Activated B cell treated with CpG ODN at 0.5 μM for 24 hours (primary cell): Measurements from ENCODE around the gene ZEB2. TPM values are rescaled to one million over a fixed set of nuclear protein-coding genes. Genes with fewer than 3 reads are reported as not detected.
A peak's percentile ranks its signal among the peaks of the same experiment; 100 is the strongest.

Experiments
- ATAC-seq: fragments of 200-7000 bp; cut with Tn5 transposase; one replicate; pipeline ENCODE4 v1.10.0; 2021; ENCODE audit warnings: low read depth, mild to moderate bottlenecking, moderate library complexity
- CTCF ChIA-PET: fragments of 350-600 bp; sonication (Branson Sonifier 250); formaldehyde crosslinking; loops from one replicate; lab custom pipeline; 2021; ENCODE audit warnings: antibody characterized with exemption; lab: Charles Lee
- POLR2A ChIA-PET: fragments of 350-600 bp; sonication (Branson Sonifier 250); formaldehyde crosslinking; loops from one replicate; lab custom pipeline; 2021; ENCODE audit warnings: antibody characterized with exemption; lab: Charles Lee
- DNase-seq: peaks from one replicate; pipeline ENCODE4 v3.0.0; 2022
- H3K27ac Mint-ChIP-seq: one replicate; pipeline ENCODE4 v1.8.0; 2020; ENCODE audit warnings: mixed read lengths
- H3K27me3 Mint-ChIP-seq: one replicate; pipeline ENCODE4 v1.8.0; 2021; ENCODE audit warnings: mixed read lengths
- H3K36me3 Mint-ChIP-seq: one replicate; pipeline ENCODE4 v1.8.0; 2021; ENCODE audit warnings: low read depth, mixed read lengths
- H3K4me1 Mint-ChIP-seq: one replicate; pipeline ENCODE4 v1.8.0; 2021; ENCODE audit warnings: mixed read lengths
- H3K4me3 Mint-ChIP-seq: one replicate; pipeline ENCODE4 v1.8.0; 2020; ENCODE audit warnings: mild to moderate bottlenecking, mixed read lengths
- H3K9me3 Mint-ChIP-seq: one replicate; pipeline ENCODE4 v1.8.0; 2020; ENCODE audit warnings: mixed read lengths
- CTCF ChIP-seq: fragments of 200-600 bp; IDR thresholded peaks from one replicate; pipeline ENCODE4 v1.8.0; 2022; ENCODE audit warnings: antibody characterized with exemption, mild to moderate bottlenecking
- intact Hi-C: fragments of 100-400 bp; cut with micrococcal nuclease; formaldehyde crosslinking; loops from one replicate; pipeline ENCODE4 v1.15.1; 2024
- total RNA-seq: library from RNA; stranded (reverse); gene quantifications from 2 replicates; pipeline ENCODE4 v1.2.3, GENCODE V29; 2022

ZEB2 gene
- total RNA-seq, 1 donor from 2014 or later = 200 TPM

- Mint-ChIP-seq H3K36me3 (peaks cover 60% of the 10 kb centered on the region), H3K9me3 (no peaks in the 10 kb centered on the region), H3K27me3 (no peaks in the 10 kb centered on the region), H3K4me1 (peaks cover 84% of the 10 kb centered on the region), H3K27ac (no peak overlapping the region), H3K4me3 (no peak overlapping the region)
- no peak for ATAC-seq
- DNase-seq = no peak
- intact Hi-C loops = loop anchor here (1.0 kb wide), 1 partner anchor 8 kb away; no protein-coding TSS in a partner anchor
- no peak for TF ChIP-seq CTCF
- POLR2A ChIA-PET = interaction anchor here (0.5 to 0.9 kb wide), 2 partner anchors 8 to 31 kb away, joined by 3 to 5 read pairs; no protein-coding TSS in a partner anchor
- CTCF ChIA-PET = no interaction called here
Measured at GRCh38 chr2:144479659-144480058, 40.3 kb downstream of the ZEB2 start.

GRCh38 chr2:144479138-144479537 lies 40.8 kb downstream of the ZEB2 start:
- ATAC-seq = no peak
- ChIA-PET POLR2A (interaction anchor here (0.9 kb wide), 1 partner anchor 9 kb away, joined by 3 read pairs; no protein-coding TSS in a partner anchor), CTCF (no interaction called here)
- no peaks in the 10 kb centered on the region for H3K27me3 Mint-ChIP-seq
- H3K36me3 Mint-ChIP-seq = peaks cover 56% of the 10 kb centered on the region
- no peak overlapping the region for H3K27ac Mint-ChIP-seq
- peaks cover 81% of the 10 kb centered on the region for H3K4me1 Mint-ChIP-seq
- no peak for TF ChIP-seq CTCF
- intact Hi-C loops = no loop called here
- no peaks in the 10 kb centered on the region for H3K9me3 Mint-ChIP-seq
- no peak for DNase-seq
- H3K4me3 Mint-ChIP-seq = no peak overlapping the region

- H3K27ac Mint-ChIP-seq = peak overlapping the region; percentile 41
- CTCF ChIA-PET = interaction anchor here (0.6 to 1.3 kb wide), 4 partner anchors 10 to 29 kb away, joined by 3 to 4 read pairs (median 3); no protein-coding TSS in a partner anchor
- H3K36me3 Mint-ChIP-seq = peaks cover 44% of the 10 kb centered on the region
- no peak for DNase-seq
- peaks cover 73% of the 10 kb centered on the region for H3K4me1 Mint-ChIP-seq
- intact Hi-C loops = loop anchor here (2.0 kb wide), 1 partner anchor 13 kb away; no protein-coding TSS in a partner anchor
- no peaks in the 10 kb centered on the region for H3K27me3 Mint-ChIP-seq
- H3K9me3 Mint-ChIP-seq = no peaks in the 10 kb centered on the region
- ATAC-seq = no peak
- POLR2A ChIA-PET = interaction anchor here (0.9 kb wide), 1 partner anchor 11 kb away, joined by 3 read pairs; no protein-coding TSS in a partner anchor
- H3K4me3 Mint-ChIP-seq = peak overlapping the region; percentile 42
- TF ChIP-seq CTCF = no peak
Measured at GRCh38 chr2:144477957-144478311, 42.0 kb downstream of the ZEB2 start.

GRCh38 chr2:144477281-144477956 lies 42.5 kb downstream of the ZEB2 start:
- Mint-ChIP-seq H3K27me3 (no peaks in the 10 kb centered on the region), H3K4me3 (no peak overlapping the region), H3K36me3 (peaks cover 40% of the 10 kb centered on the region), H3K4me1 (peaks cover 69% of the 10 kb centered on the region), H3K9me3 (no peaks in the 10 kb centered on the region), H3K27ac (peak overlapping the region; percentile 41)
- TF ChIP-seq CTCF = no peak
- DNase-seq (no peak), ATAC-seq (no peak)
- intact Hi-C loops = loop anchor here (2.0 kb wide), 1 partner anchor 13 kb away; no protein-coding TSS in a partner anchor
- ChIA-PET POLR2A (interaction anchor here (0.9 kb wide), 1 partner anchor 12 kb away, joined by 3 read pairs; no protein-coding TSS in a partner anchor), CTCF (interaction anchor here (1.0 to 1.3 kb wide), 3 partner anchors 10 to 29 kb away, joined by 3 to 4 read pairs (median 3); no protein-coding TSS in a partner anchor)

- ChIA-PET POLR2A (no interaction called here), CTCF (no interaction called here)
- Mint-ChIP-seq H3K4me3 (no peak overlapping the region), H3K9me3 (no peaks in the 10 kb centered on the region), H3K36me3 (peaks cover 34% of the 10 kb centered on the region), H3K27ac (no peak overlapping the region), H3K4me1 (peaks cover 61% of the 10 kb centered on the region), H3K27me3 (no peaks in the 10 kb centered on the region)
- ATAC-seq (no peak), DNase-seq (no peak)
- TF ChIP-seq CTCF = no peak
- intact Hi-C loops = loop anchor here (2.0 kb wide), 1 partner anchor 14 kb away; no protein-coding TSS in a partner anchor
Measured at GRCh38 chr2:144476682-144477081, 43.2 kb downstream of the ZEB2 start.
